Fibroblast of villous mesenchyme (primary cell): ENCODE measurements around the gene CTPS2. TPM values are rescaled to one million over a fixed set of nuclear protein-coding genes. Genes with fewer than 3 reads are reported as not detected.

ENCODE experiments used
- DNase-seq: peaks from one replicate; pipeline ENCODE4 v3.0.0-alpha.2; 2010; ENCODE audit warnings: low read depth
- H3K4me3 ChIP-seq: 2 replicates; pipeline ENCODE4 v1.5.1; 2011; ENCODE audit warnings: low read depth, mild to moderate bottlenecking, low read length
- CTCF ChIP-seq: IDR thresholded peaks from 2 replicates; pipeline ENCODE4 v1.5.1; 2012; ENCODE audit warnings: low read depth, mild to moderate bottlenecking, low read length; ENCODE audit not compliant: insufficient read depth
- total RNA-seq: library from RNA; depleted of rRNA; stranded (reverse); fragments of >200 nt; gene quantifications from 2 replicates; pipeline ENCODE4 v1.2.3, GENCODE V29; 2012

The CTPS2 gene
- total RNA-seq, 1 donor = 9.1 TPM

GRCh38 chrX:16695079-16695676 lies 17.3 kb downstream of the CTPS2 start:
- DNase-seq = peak; percentile 59
- TF ChIP-seq CTCF = peak; percentile 82
- no peak overlapping the region for H3K4me3 ChIP-seq

GRCh38 chrX:16687514-16687913 lies 25.0 kb downstream of the CTPS2 start:
- TF ChIP-seq CTCF = no peak
- no peak for DNase-seq
- no peak overlapping the region for H3K4me3 ChIP-seq

DNA sequence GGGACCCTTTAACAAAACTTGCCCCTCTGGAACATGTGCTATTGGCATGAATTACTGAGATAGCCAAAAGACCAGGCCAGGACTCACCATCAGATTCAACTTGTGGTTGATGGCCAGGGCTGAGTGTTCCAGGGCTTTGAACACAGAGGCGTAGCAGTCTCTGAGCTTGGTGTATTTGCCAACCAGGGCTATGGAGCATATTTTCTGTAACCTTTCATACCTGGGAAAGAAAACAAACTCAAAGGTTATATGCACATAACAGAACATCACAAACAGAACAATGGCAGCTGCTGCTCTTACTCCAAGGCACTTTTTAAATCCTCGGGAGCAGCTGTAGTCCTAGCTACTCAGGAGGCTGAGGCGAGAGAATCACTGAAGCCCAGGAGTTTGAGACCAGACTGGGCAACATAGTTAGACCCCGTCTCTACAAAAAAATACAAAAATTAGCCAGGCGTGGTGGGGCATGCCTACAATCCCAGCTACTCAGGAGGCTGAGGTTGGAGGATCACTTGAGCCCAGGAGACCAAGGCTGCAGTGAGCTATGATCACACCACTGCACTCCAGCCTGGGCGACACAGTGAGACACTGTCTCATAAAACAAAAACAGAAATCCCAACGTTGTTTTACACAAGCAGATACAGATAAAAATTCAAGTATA lies 29.3 kb downstream of the CTPS2 start:
- no peak overlapping the region for H3K4me3 ChIP-seq
- no peak for DNase-seq
- no peak for TF ChIP-seq CTCF

- H3K4me3 ChIP-seq = no peak overlapping the region
- no peak for DNase-seq
- TF ChIP-seq CTCF = no peak
Observed at GRCh38 chrX:16678689-16679088, 33.8 kb downstream of the CTPS2 start.

DNA sequence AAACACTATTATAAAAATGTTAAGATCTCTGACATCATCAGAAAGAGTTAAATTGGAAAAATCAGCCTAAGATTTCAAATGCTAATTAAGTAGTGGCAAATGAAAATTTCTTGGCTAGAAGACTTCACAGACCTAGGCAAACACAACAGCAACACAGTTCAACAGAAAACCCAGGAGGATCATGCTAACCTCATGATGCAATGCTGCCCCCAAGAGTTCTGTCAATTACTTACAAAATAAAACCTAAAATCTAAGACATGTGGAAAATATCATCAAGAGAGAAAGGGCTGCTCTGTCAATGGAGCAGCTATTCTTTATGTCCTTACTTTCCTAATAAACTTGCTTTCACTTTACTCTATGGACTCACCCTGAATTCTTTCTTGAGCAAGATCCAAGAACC lies 41.5 kb downstream of the CTPS2 start:
- H3K4me3 ChIP-seq = no peak overlapping the region
- DNase-seq = peak; percentile 68
- peak; percentile 42 for TF ChIP-seq CTCF

GRCh38 chrX:16666541-16666940 lies 45.9 kb downstream of the CTPS2 start:
- no peak overlapping the region for H3K4me3 ChIP-seq
- DNase-seq = peak; percentile 20
- TF ChIP-seq CTCF = no peak
